Measurements from ENCODE around the gene HELQ.

The HELQ gene

GRCh38 chr4:83360018-83360417 lies 95.6 kb downstream of the HELQ start:
- no peak overlapping the region for H3K4me3 ChIP-seq (ENCODE audit: low read length)
- TF ChIP-seq CTCF (IDR thresholded peaks at IDR 0.05; ENCODE audit: insufficient read depth, low read depth, low read length, missing control alignments): no peak
- no peak for DNase-seq (ENCODE audit: low read depth)

- TF ChIP-seq CTCF (IDR thresholded peaks at IDR 0.05; ENCODE audit: insufficient read depth, low read depth, low read length, missing control alignments): no peak
- DNase-seq (ENCODE audit: low read depth): peak; percentile 76
- H3K4me3 ChIP-seq (ENCODE audit: low read length): no peak overlapping the region
Measured at GRCh38 chr4:83358410-83358809, 97.2 kb downstream of the HELQ start.

All from epithelial cell of esophagus (primary cell).